ENCODE measurements around the gene RNU1-4.

GRCh38 chr1:16716691-16717335, 23.5 kb upstream of the RNU1-4 start:
- TF ChIP-seq, protein P1, sequence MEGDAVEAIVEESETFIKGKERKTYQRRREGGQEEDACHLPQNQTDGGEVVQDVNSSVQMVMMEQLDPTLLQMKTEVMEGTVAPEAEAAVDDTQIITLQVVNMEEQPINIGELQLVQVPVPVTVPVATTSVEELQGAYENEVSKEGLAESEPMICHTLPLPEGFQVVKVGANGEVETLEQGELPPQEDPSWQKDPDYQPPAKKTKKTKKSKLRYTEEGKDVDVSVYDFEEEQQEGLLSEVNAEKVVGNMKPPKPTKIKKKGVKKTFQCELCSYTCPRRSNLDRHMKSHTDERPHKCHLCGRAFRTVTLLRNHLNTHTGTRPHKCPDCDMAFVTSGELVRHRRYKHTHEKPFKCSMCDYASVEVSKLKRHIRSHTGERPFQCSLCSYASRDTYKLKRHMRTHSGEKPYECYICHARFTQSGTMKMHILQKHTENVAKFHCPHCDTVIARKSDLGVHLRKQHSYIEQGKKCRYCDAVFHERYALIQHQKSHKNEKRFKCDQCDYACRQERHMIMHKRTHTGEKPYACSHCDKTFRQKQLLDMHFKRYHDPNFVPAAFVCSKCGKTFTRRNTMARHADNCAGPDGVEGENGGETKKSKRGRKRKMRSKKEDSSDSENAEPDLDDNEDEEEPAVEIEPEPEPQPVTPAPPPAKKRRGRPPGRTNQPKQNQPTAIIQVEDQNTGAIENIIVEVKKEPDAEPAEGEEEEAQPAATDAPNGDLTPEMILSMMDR (optimal IDR thresholded peaks at IDR 0.05 in 1 of 3, IDR thresholded peaks at IDR 0.05 in 1 of 3, conservative IDR thresholded peaks at IDR 0.05 in 1 of 3; ENCODE audit: extremely low read depth in 1 of 3, insufficient read depth in 2 of 3, low read length in 3 of 3) = no peak
- no peak for TF ChIP-seq EZH2 (IDR thresholded peaks at IDR 0.05; ENCODE audit: low read length)

Data from keratinocyte (primary cell).